MM.1S (cell line): ENCODE data around the gene LAD1.

ENCODE experiments used
- EZH2 ChIP-seq: fragments of 300-600 bp; sonication (generic); optimal IDR thresholded peaks from 2 replicates; pipeline ENCODE3; 2017; ENCODE audit warnings: low read depth, mild to moderate bottlenecking, antibody characterized with exemption, low read length, mixed read lengths
- EZH2phosphoT487 ChIP-seq: fragments of 300-600 bp; sonication (generic); IDR thresholded peaks from 2 replicates; pipeline ENCODE4 v1.6.1; 2018; ENCODE audit warnings: antibody characterized with exemption, low read length
- TF ChIP-seq, protein P1 (sequence below): fragments of 300-600 bp; sonication (generic); IDR thresholded peaks from 2 replicates; pipeline ENCODE4 v1.5.1; 2016; ENCODE audit warnings: antibody characterized with exemption, low read length, mixed read lengths

DNA sequence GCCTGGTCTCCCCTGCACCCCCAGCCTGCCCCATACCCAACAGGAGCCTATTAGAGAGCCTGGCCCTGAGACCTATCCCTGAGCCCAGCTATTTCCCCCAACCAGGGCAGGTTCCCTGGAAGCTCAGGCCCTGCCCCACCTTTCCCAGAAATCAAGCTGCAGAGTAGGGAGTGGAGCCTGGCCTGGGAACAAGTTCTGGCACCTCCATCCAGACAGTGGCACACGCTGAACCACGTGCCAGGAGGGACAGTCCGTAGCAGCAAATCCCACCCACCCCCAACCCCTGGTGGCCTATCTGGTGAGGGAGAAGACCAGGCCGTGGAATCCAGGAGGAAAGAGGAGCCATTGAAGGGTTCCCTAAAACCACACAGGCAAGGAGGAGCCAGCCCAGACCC lies 44.2 kb downstream of the LAD1 start:
- TF ChIP-seq, protein P1, sequence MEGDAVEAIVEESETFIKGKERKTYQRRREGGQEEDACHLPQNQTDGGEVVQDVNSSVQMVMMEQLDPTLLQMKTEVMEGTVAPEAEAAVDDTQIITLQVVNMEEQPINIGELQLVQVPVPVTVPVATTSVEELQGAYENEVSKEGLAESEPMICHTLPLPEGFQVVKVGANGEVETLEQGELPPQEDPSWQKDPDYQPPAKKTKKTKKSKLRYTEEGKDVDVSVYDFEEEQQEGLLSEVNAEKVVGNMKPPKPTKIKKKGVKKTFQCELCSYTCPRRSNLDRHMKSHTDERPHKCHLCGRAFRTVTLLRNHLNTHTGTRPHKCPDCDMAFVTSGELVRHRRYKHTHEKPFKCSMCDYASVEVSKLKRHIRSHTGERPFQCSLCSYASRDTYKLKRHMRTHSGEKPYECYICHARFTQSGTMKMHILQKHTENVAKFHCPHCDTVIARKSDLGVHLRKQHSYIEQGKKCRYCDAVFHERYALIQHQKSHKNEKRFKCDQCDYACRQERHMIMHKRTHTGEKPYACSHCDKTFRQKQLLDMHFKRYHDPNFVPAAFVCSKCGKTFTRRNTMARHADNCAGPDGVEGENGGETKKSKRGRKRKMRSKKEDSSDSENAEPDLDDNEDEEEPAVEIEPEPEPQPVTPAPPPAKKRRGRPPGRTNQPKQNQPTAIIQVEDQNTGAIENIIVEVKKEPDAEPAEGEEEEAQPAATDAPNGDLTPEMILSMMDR = no peak
- TF ChIP-seq EZH2 (no peak), EZH2phosphoT487 (no peak)
